ENCODE data around the gene TFCP2.

GRCh38 chr12:51209259-51209658, 36.3 kb upstream of the TFCP2 start:
- TF ChIP-seq CTCF (IDR thresholded peaks at IDR 0.05) (no peak), POLR2A (IDR thresholded peaks at IDR 0.05) (no peak)
